ENCODE data around the gene ASB3. TPM values are rescaled to one million over a fixed set of nuclear protein-coding genes. Genes with fewer than 3 reads are reported as not detected.

Gene ASB3
- total RNA-seq, 1 experiment from 2014 or later, result 18.7 TPM

DNA sequence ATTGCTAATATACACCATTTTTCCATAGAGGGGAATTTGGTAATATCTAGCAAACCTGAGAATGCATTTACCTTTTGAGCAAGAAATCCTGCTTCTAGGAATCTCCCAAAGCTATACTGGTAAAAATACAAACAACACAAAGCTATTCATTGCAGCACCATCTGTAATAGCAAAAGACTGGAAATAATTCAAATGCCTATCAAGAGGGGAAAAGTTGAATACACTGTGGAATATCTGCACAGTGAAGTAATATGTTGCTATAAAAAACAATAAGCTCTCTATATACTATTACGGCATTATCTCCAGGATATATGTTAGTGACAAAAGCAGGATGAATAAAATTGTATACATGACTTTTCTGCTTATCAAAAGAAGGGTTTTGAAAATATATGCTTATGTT lies 131.5 kb downstream of the ASB3 start:
- no peak for DNase-seq (ENCODE audit: low read depth)

DNA sequence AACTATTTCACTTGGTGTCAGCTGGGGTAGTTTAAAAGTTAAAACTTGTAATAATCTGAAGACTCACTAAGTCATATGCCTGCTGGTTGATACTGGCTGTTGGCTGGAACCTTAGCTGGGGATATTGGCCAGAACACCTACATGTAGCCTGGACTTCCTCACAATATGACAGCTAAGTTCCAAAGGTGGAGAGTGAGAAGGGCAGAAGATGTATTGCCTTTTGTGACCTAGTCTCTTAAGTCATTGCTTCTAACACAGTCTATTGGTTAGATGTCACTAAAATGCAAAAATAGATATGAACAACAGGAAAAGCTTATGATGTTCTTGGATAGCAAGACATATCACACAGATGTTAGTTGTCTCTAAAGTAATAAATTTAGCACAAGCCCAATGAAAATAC lies 132.4 kb downstream of the ASB3 start:
- no peak for DNase-seq (ENCODE audit: low read depth)

DNA sequence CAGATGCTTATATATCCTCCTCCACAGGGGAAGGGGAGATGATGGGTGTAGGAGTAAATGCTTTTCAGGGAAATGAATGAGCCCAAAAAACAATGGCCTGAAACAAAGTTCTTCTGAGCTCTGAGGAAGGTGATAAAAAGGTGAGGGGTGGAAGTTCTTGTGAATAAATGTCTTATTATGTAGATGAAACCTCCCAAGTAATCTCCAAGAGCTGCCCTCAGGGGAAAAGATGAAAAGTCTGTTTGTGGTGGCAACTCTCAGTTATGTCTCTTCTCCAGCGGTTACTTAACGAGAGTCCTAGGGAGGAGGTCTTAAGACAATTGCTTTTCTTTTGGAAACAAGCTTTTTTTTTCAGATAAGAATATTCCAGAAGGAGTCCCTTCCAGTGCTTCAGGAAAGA lies 134.6 kb downstream of the ASB3 start:
- DNase-seq (ENCODE audit: low read depth), result no peak

DNA sequence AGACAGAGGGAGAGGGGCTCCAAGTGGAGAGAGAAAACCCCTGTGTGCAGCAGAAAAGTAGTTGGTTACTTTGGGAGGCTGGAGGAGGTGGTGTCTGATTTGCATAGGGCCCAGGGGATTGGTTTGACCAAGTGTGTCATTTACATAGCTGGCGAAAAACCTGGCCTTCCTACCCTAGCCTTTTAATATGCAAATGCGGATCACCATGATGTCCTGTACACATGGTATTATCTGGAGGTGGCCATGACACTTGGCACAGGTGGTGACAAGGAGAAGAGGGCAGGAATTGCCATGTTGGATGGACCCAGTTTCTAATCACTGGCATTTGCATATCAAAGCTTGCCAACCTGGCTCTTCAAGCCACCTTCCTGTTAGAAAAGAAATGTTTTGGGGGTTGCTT lies 140.0 kb downstream of the ASB3 start:
- no peak for DNase-seq (ENCODE audit: low read depth)

DNA sequence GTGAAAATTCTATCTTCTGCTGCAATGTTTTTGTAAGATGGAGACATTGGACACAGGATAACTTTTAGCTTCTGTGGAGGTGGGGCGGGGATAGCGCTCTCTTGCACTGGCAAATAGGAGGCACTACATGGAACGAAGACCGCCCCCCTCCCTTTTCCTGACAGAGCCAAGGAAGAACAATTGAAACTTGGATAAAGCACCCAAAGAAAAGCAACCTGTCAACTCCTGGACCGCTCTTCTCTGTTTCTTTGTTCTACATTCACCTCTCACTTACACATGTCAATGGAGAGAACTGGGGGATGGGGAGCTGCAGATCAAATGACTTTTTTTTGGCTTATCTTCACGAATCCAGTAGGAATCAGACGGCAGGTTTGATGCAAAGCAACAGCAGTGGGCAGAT lies 145.5 kb downstream of the ASB3 start:
- no peak for DNase-seq (ENCODE audit: low read depth)

DNA sequence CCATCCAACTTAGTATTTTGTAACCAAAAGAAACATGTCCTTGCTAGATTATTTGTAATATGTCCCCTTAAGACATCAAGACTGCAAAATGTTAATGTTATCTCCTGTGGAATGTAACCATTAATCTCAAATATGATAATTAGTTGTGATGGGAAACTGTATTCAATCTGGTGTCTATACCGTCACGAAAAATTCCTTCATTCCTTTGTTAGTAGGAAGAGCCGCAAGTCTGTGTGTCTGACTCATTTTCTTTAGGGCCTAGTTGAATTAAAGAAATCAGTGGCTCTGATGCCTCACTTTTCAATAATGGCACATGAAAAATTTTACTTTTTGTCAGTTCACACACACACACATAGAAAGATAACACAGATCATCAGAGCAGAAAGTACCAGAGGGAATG lies 146.3 kb downstream of the ASB3 start:
- DNase-seq (ENCODE audit: low read depth), result no peak

DNA sequence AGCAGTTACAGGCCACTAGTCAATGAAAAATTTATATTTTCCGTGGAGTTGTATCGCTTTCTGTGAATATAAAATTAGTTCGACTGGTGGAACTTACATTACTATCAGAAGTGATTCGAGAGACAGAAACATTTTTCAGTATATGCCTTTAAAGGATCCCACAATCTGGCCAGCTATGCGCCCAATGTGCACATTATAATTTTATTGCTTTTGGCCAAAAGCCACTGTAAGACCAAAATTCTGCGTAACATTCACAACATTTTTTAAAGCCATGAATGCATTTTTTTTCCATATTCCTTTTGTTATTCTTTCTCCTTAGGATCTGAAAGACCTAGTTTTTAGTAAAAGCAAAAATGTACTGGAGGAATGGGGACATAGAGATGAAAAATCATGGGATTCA lies 150.2 kb downstream of the ASB3 start:
- no peak for DNase-seq (ENCODE audit: low read depth)

DNA sequence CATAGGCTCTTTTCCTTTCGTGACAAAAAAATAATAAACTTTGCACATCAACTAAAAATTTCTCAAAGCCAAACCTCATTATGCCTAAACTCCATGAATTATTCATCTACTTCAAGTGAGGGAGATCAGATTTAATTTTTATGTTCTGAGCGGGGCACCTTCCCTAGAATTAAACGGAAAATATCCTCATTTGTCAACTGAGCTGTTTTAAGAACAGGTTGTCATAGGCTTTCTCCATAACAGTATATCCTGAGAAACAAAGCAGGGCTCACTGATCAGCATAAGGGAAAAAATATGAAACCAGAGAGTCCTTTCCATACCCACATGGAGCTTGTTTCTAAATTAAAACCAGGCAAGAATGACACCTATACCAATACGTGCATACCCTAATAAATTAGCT lies 150.6 kb downstream of the ASB3 start:
- no peak for DNase-seq (ENCODE audit: low read depth)

DNA sequence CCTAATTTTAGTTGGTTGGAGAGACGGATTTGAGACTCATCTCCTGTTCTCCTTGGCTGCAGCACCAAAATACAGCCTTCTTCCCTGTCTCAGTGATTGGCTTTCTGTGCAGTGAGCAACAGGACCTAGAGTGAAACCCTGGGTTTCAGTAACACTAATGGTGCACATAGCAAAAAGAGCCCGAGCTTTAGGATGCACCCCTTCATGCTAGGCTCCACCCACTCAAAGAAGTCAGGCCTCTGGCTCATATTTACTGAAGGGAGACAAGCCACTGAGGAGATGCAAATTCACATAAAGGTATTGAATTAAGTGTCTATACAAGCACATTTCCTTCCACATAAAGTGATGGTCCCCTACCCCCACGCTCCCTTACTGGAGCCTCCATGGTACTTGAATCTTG lies 151.1 kb downstream of the ASB3 start:
- DNase-seq (ENCODE audit: low read depth), result no peak

DNA sequence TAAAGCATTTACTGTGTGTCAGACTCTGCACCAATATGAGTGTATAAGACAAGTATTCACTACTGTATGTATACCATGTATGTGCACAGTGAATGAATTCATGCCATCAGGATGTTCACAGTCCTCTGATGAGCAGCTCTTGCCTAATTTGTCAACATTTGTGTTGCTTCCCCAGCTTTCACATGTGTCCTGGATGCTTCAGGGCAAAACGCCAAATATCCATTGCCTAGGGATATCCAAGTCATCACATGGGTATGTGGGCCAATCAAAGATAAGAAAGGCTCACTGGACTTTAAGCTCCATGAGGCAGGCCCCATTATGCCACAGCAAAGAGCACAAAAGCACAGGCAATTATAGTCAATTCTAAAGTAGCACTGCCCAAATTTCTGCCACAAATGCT lies 153.3 kb downstream of the ASB3 start:
- DNase-seq (ENCODE audit: low read depth), result peak; percentile 47

DNA sequence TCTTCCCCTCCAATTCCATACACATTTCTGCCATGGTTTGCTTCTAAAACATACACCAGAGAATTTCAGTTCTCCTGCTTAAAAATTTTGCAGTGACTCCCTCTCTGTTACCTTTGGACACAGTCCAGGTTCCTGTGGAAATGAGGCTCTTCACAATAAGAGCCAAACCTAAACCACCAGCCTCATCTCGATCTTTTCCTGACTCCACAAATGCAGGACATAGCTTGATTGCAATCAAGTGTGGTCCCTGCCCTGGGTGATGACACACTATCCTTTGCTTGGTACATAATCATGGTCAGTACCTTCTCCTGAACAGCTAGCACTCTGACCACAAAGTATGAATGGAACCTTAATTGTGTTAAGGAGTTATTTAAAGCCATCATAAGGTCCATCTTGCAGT lies 154.0 kb downstream of the ASB3 start:
- peak; percentile 65 for DNase-seq (ENCODE audit: low read depth)

DNA sequence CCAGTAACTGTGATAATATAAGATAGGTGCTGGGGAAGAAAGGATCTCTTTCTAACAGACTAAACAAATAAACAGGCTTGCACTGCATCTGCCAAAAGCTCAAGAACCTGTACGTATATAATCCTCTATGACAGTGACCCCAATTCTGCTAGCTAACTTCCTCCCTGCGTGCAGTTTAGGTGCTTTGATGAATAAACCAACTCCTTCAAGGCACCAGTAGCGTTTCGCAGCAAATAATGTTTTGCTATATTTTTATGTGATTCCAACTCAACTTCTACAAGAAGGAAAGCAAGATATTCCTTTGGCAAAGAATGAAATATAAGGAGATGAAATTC lies 154.7 kb downstream of the ASB3 start:
- DNase-seq (ENCODE audit: low read depth), result no peak

DNA sequence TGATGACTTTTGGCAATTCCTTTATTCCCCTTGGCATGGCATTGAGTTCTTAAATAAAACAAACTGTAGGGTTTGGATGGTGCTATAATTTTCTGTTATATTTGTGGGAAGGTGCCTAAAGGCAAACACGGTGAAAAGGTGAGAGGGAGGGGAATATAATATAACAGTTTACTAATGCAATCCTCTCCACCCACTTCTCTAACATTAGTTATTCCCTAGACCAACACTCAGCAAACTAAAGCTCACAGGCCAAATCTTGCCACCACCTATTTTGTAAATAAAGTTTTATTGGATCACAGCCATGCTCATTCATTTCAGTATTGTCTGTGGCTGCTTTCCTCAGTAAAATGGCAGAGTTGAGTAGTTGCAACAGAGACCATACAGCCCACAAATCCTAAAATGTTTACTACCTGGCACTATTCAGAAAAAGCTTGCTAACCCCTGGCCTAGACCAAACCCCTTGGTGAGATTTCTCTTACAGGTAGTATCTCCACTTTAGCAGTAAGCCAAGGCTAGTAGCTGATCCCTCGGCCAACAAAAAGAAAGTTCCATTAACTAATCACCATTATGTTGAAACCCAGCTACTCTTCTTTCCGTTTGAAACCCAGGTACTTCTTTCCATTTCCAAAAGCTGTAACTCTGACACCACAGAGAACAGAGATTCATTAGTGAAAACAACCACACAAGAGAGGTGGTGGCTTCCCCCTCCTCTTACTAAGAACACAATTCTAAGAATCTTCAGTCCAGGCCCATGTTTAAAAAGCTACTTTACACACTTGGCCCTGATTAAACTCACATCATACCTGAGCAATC lies 155.2 kb downstream of the ASB3 start:
- DNase-seq (ENCODE audit: low read depth), result no peak

DNA sequence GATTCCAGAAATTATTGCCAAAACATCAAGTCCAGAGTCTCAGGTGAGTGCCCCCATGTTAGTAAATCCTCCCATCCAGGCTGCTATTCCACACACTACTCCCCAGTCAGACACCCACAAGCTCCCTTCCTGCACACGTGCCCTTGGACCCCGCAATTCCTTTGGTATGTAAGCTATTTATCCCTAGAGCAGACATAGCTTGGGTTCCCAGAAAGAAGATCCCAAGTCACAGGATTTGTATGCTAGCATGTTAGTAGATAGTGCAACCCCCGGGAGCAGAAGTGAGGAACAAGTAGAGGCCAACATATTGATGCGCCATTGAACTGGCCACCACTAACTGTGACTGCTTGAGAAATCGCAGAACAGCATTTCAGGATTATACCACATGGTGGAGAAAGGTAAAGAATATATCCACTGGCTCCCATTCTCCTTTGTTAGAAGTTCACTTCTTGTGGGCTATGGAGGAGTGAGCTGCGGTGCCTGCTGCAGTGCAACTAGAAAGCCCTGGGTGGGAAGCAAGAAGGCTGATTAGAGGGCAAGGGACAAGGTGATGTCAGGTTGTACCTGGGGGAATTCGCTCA lies 156.6 kb downstream of the ASB3 start:
- DNase-seq (ENCODE audit: low read depth), result no peak

DNA sequence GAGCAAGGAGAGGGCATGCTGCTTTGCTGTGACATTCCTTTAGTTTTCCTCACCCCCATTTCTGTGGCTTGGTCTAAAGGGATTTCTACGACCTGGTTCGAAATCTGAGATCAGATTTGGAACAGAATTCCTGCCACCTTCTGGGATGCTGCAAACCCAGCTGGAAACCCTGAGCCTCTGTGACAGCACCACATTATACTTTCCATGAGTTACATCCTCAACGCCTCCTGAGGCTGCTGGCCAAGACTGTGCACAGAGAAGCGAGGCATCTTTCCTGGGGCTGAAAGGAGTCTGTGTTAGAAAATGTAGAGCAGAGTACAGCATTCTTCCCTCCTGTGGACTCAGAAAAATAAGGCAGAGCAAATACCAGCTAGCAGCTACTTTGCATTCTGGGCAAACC lies 157.3 kb downstream of the ASB3 start:
- no peak for DNase-seq (ENCODE audit: low read depth)

DNA sequence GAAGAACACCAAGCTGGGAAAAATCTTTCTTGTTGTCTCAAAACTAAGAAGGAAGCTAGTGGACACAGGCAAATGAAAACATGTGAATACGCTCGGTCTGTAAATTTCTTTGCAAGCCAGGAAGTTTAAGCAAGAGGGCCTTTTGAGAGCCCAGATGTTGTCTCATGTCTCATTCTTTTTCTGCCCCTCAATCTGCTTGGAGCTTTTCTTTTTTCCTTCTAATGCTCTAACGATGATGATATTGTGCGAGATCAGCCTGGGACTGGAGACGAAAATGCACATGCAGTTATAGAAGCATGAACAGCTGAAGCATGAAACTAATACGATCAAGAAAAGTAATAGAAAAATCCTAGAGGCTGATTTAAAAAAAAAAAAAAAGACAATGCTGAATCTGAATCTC lies 157.8 kb downstream of the ASB3 start:
- no peak for DNase-seq (ENCODE audit: low read depth)

DNA sequence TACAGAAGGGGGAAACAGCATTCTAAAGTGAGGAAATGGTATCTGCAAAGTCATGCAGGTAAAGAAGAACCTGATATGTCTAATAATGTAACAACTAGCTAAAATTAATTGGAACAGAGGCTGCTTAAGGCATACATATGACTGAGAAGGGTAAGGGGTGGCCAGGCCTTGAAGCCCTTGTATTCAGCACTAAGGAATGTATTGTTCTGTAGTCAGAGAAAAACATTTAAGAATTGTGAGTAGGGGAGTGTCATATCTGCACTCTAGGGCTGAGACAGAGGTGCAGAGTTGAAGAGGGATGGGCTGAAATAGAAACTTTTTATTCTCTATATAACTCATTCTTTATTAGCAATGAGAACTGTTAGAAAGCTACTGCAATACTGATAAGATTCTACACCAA lies 164.6 kb downstream of the ASB3 start:
- no peak for DNase-seq (ENCODE audit: low read depth)

DNA sequence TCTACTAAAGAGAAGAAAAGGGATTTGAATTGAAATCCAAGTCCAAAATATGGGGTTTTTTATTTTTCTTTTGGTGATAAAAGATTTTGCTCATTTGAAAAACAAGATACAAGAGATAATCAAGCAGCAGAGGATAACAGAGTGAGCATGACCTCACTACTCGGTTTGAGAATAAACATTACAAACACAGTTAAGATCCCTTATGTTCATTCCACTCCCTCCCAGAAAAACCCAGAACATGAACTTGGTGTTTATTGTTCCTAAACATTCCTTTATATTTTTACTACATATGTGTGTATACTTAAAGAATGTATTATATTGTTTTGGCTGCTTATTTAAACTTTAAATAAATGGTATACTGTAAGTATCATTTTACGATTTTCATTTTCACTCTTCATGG lies 165.8 kb downstream of the ASB3 start:
- no peak for DNase-seq (ENCODE audit: low read depth)

Other genes with a start within 250 kb of the ASB3 start
- gene CHAC2, start 19.1 kb downstream of the ASB3 start, total RNA-seq (2014; rRNA removed), result 14.2 and 20.1 TPM in 2 replicates
- 59.0 and 77.4 TPM in 2 replicates for gene ERLEC1, start 91 bp upstream of the ASB3 start, total RNA-seq (2014; rRNA removed)
- gene GPR75, start 73.0 kb upstream of the ASB3 start, total RNA-seq (2014; rRNA removed), result 0.51 and 0.92 TPM in 2 replicates
- 27.8 and 33.5 TPM in 2 replicates for gene PSME4, start 184.0 kb upstream of the ASB3 start, total RNA-seq (2014; rRNA removed)